Left kidney (tissue), 2 donors: ENCODE measurements around the gene UBA52. TPM values are rescaled to one million over a fixed set of nuclear protein-coding genes. Genes with fewer than 3 reads are reported as not detected.

Source experiments
- DNase-seq: peaks from one replicate; pipeline ENCODE4 v3.0.0-alpha.2; 2013
- polyA plus RNA-seq: library from polyadenylated mRNA; unstranded; fragments of 120-200 nt; gene quantifications from one replicate; pipeline ENCODE4 v1.2.1, GENCODE V29; 2013; ENCODE audit not compliant: insufficient read length

The UBA52 gene
- polyA plus RNA-seq, 1 donor: 717 TPM

DNA sequence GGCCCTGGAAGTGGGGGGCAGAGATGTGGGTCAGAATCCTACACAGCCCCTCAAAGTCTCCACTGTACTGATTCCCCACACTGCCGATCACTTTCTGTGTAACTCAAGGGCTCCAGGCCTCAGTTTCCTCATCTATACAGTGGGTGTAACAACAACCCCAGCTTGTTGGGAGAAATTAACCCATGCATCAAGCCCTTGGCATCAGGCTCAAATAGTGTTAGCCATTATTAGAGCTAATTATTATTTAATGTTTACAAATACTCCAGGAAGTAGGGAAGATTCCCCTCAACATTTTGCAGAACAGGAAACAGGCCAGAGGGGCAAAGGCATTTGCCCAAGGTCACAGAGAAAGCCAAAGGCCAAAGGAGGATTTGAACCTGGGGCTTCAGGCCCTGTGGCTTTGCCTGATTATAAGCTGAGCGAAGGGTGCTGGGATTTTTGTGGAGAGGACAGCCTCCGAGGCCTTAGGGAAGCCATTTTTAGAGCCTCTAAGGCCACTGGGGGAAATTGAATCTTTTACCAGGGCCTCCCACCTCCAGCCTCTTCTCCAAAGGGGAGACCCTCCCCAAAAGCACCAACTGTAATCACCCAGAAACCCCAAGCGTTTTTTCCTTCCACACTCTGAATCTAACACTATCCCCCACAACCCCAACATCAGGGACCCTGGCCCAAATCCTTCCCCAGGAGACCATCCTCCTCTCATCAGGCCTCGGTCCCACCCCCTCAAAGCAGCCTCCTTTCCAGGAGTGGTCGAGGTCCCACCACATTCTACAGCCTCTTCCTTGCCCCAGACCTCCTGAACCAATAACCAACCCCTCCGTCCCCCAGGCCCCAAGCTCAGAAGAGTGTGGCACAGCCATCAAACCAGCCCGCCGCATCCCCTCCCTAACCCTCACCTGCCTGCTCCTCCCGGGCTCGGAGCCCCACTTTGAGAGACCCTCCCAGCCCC lies 29.4 kb upstream of the UBA52 start:
- DNase-seq: no peak

DNA sequence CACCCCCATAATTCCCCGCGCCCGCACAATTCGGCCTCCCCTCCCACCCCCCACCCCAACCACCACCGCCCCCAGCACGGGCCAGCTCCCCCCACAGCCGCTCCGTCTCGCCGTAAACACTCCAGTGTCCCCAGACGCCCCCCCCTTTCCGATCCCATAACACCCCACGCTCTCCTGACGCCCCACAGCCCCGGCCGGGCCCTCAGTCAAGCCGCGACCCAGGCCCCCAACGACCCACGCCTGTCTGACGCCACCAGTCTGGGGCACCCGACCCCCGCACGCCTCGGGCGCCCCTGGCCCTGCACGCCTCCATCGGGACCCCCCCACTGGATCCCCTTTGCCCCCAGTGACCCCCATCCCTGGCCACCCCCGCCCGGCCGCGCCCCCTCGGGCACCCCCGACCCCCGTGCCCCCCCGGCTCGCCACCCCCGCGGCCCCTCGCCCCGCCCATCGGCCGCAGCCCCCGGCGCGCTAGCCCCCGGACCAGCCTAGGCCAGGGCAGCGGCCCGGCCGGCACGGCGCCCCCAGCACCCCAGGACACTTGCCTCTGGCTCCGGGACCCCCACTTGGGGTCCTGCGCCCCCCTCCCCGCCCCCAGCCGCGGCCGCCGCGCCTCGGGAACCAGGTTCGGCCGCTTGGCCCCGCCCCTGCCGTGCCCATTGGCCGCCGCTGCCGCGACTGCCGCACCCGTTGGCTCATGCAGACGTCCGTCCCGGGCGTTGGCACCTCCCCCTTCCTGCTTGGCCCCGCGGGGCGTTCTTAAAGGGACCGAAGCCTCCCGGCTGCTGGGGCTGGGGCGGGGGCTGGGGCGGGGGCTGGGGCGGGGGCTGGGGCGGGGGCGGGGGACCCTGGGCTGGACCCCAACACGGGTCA lies 28.5 kb upstream of the UBA52 start, which contains the start of gene FKBP8:
Gene FKBP8, minus strand, starts transcription at position 633 of the 873 bp plus-strand sequence. CDS start 1,603 bp downstream, outside the sequence.
- peak; percentile 89 for DNase-seq

DNA sequence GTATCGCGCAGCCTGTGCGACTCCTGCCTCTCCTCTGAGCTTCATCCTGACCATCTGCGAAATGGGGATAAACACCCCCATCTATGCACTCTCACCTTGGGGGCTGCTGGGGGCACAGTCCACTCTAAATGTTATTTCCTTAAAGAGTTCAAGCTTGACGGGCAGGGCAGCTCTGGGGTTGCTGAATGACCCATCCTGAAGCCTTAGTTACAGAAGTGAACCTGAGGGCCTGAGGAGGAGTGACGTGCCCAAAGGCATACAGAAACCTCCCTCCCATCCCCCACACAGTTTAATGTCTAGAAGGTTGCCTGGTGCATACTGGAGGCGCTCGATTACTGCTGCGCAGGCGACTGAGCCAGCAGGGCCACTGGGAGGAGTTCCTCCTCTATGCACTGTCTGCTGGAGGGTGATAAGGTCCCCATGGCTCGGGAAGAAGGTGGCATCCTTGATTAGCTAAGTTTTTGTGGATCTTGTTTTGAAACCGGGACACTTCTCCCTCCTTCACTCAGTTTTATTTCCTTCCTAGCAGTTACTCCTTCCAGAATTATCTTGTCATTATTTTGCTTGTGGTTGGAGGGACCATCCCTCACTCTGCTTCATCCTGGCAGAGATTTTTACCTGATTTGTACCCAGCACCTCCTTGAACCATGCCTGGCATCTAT lies 27.7 kb upstream of the UBA52 start:
- no peak for DNase-seq

DNA sequence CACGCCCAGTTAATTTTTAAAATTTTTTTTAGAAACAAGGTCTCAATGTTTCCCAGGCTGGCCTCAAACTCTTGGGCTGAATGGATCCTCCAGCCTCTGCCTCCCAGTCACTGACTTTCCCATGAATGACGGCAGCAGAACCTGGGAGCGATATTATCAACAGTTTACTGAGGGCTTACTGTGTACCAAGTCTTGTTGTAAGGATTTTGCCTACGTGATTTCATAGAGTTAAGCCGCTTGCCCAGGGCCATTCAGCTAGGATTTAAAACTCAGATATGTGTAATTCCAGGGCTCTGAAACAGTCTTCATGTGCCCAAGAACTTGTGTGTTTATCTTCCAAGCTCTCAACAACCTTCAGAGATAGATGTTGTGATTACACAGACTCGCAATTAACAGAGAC lies 20.0 kb upstream of the UBA52 start:
- no peak for DNase-seq

DNA sequence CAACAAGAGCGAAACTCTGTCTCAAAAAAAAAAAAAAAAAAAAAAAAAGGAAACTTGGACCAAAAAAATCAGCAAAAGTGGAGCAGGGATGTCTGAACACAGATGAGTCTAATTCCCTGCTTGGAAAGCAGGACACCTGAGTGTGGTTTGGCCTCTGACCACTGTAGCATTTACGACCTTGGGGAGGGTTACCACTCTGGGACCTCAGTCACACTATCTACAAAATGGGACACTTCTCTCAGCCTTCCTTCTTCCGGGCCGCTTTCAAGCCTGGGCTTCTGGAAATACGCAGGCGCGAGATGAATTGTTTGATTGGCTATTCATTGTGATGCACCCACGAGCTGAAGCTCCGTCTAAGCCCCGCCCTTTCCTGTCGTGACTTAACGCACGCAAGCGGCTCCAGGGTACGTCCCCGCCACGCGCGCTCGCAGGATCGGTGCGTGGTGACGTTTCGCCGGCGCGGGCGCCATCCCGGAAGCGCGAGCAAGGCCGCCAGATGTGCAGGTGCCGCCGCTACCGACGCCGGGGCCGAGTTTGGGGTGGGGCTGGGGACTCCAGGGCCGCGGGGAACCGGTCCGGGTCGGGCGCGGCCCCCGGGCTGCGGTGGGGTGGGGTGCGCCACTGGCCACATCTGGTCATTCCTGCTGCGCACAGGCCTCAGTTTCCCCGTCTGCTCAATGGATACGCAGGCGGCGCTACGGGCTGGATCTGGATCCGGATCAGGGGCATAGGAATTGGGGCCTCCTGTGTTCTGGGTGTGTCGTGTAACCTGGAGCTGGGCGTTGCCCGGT lies 14.1 kb upstream of the UBA52 start, which contains the start of gene KXD1:
Gene KXD1, plus strand, starts transcription at position 460 of the 791 bp plus-strand sequence. CDS start 4,187 bp downstream, outside the sequence.
- peak; percentile 96 for DNase-seq

DNA sequence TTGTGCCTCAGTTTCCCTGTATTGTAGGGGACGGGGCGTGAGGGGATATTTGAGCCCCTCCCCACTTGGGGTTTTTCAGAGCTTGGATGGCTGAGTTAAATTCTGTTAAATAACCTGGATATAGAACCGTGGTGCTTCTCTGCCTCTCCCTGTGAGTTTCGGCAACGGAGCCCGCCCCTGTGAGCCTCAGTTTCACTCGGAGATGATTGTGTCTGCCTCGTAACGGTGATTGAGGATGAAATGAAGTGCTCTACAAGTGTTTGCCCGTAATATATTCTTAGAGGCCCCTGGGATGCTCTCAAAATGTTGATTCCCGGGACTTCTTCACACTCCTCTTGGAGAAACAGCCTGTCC lies 13.5 kb upstream of the UBA52 start:
- DNase-seq: no peak

DNA sequence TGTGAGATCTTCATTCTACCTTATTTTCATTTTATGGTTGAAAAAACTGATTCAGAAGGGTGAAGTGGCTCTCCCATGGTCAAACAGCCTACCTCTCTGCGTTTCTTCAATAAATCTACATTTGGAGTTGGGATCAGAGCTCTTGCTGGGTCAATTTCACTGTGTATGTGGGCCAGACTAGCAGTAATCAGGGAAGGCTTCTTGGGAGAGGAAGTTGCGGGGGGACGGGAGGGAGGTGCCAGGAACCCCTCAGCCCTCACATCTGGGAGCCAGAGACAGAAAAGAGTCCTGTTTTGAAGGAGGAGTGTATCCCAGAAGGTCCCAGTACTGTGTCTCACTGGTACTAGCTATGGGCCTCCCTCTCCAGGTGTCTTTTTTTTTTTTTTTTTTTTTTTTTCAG lies 13.1 kb upstream of the UBA52 start:
- DNase-seq: no peak

DNA sequence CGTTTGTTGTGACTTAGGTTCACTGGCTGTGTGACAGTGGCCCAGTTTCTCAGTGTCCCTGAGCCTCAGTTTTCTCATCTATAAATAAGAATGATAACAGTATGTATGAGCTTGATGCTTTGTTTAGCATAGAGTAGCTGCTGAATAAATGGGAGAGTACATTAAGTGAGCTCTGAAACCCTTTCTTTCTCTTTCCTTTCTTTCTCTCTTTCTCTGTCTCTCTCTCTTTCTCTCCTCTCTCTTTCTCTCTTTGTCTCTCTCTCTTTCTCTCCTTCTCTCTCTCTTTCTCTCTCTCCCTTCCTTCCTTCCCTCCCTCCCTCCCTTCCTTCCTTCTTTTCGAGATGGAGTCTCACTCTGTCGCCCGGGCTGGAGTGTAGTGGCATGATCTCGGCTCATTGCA lies 12.0 kb upstream of the UBA52 start:
- no peak for DNase-seq

DNA sequence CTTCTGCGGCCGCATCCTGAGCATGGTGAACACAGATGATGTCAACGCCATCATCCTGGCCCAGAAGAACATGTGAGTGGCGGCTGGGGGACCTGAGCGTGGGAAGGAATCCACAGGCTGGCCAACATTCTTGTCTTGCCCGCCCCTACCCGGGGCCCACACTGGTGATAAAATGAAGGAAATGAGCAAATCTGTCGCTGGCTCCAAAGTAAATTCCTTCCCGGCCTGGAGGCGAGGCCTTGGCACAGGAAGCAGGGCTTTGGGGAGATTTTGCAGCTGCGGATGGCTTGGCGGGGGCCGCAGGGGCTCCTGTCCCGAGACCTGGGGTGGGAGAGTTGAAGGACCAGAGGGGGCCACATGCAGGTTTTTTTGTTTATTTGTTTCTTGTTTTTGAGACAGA lies 9.6 kb upstream of the UBA52 start:
- no peak for DNase-seq

DNA sequence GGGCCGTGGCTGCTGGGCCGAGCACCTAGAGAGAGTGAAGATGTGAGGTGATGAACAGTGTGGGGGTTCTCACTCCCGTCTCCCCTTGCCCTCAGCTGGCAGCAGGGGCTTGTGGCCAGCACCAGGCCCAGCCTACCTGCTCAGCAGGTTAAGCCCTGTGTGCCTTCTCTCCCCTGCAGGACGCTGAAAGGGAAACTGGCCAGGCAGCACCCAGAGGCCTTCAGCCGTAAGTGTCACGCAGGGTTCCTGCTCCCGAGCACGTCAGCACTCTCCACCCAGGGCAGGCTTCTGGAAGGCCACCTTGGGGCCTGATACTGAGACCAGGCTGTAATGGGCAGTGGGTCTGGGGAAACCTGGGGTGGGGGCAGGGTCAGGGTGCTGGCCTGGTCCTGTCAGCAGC lies 4.7 kb upstream of the UBA52 start:
- DNase-seq: no peak

DNA sequence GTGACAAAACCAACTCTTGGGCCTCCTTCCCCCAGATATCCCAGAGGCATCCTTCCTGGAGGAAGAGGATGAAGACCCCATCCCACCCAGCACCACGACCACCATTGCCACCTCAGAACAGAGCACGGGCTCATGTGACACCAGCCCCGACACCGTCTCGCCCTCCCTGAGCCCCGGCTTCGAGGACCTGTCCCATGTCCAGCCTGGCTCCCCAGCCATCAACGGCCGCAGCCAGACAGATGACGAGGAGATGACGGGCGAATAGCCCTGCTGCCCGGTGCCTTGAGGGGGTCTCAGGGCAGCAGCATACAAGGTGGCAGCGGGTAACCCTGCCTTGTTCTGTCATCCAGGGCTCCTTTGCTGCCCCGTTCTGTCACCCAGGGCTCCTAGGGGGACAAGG lies 3.3 kb upstream of the UBA52 start:
- no peak for DNase-seq

DNA sequence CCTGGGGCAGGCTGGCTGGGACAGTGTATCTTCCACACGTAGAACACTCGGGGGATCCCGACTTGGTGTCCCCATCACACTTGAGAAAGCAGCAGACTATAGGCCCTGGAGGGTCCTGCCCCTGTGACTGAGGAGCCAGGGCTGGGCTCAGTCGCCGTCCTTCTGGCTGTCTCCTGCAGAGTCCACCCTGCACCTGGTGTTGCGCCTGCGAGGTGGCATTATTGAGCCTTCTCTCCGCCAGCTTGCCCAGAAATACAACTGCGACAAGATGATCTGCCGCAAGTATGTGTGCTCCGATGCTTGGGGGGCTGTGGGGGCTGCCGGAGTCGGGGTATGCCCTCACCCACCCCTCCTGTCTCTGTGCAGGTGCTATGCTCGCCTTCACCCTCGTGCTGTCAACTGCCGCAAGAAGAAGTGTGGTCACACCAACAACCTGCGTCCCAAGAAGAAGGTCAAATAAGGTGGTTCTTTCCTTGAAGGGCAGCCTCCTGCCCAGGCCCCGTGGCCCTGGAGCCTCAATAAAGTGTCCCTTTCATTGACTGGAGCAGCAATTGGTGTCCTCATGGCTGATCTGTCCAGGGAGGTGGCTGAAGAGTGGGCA lies 3.1 kb downstream of the UBA52 start:
- DNase-seq: no peak

DNA sequence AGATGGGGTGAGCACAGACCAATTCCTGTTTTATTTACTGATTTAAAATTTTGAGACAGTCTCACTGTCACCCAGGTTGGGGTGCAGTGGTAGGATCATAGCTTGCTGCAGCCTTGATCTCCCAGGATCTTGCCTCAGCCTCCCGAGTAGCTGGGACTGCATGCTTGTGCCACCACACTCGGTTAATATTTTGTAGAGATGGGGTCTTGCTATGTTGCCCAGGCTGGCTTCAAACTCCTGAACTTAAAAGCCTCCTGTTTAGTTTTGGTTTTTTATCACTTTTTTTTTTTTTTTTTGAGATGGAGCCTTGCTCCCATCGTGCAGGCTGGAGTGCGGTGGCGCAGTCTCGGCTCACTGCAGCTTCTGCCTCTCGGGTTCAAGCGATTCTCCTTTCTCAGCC lies 4.7 kb downstream of the UBA52 start:
- no peak for DNase-seq

DNA sequence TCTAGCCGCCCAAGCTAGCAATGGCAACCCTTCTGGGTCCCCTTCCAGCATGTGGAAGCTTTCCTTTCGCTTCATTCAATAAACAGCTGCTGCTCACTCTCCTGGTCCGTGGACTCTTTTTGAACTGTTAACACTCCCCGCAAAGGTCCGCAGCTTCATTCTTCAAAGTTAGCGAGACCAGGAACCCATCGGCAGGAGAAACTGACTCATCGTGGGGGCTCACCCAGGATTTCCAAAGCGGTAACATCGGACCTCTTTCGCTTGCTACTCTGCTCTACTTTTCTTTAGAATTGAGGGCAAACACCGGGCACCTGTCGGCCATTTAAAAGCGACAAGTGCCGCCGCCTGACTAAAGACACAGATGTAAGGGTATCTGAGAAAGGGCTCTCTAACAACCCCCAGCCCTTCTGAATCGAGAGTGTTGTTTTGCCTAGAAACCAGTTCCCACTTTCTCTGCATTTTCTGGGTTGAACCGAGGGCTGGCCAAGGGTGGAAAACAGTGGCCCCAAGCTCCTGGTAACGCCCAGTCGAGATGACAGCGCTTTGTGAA lies 5.8 kb downstream of the UBA52 start:
- DNase-seq: no peak

DNA sequence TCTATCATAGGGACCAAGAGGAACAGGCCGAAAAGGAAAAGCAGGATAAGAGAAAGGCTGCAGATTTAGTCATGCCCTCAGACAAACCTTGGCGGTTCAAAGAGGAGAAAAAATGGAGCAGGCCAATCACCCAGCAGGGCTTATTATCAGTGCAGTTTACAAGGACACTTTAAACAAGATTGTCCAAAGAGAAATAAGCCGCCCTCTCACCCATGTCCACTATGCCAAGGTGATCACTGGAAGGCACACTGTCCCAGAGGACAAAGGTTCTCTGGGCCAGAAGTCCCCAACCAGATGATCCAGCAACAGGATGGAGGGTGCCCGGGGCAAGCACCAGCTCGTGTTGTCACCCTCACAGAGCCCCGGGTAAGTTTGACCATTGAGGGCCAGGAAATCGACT lies 8.7 kb downstream of the UBA52 start:
- no peak for DNase-seq

DNA sequence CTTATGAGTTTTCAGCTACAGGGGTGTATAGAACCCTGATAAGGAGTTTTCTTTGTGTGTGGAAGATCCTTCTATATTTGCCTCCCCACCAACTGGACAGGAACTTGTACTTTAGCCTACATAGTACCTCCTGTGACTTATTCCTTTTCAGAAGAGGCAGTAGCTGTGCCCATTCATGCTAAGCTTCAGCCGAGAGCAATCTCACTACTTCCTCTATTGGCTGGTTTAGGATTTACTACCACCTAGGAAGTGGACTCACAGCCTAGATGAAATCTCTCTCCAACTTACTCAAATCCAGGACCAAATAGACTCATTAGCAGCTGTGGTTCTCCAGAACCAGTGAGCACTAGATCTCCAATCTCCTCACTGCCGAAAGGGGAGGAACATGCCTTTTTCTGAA lies 14.6 kb downstream of the UBA52 start:
- DNase-seq: no peak

DNA sequence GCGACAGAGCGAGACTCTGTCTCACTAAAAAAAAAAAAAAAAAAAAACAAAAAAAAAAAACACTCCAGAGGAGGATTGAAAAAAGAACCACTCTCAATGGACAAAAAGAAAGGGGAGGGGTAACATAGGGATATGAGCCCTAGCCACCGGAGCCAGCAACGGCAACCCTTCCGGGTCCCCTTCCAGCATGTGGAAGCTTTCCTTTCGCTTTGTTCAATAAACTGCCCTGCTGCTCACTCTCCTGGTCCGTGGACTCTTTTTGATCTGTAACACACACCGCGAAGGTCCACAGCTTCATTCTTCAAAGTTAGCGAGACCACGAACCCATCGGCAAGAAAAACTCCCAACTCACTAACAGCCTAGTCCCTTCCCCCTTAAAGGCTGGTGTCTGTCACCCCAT lies 15.9 kb downstream of the UBA52 start:
- no peak for DNase-seq

DNA sequence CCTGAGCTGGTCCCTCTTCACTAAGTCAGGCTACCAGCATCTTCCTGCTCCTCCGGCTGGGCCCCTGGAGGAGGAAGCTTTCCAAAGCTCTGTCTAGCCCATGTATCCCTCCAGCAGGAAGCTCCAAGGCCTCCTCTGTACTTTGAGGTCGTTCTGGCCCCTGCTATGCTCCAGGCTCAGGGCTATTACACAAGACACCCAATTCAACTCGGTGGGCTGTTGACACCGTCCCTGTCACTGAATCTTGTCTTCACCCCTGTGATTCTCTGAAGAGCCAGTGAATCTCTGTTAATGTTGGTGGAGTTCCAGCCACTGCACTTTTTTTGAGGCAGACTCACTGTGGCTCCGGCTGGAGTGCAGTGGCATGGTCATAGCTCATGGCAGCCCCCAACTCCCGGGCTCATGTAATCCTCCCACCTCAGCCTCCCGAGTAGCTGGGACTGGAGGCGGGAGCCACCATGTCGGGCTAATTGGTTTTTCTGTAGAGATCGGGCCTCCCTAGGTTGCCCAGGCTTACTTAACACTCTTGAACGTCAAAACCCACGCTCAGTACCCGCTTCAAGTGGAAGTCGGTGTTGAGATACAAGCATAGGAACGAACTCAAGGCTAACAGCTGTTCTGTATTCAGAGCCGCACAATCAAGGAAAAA lies 16.4 kb downstream of the UBA52 start:
- no peak for DNase-seq

DNA sequence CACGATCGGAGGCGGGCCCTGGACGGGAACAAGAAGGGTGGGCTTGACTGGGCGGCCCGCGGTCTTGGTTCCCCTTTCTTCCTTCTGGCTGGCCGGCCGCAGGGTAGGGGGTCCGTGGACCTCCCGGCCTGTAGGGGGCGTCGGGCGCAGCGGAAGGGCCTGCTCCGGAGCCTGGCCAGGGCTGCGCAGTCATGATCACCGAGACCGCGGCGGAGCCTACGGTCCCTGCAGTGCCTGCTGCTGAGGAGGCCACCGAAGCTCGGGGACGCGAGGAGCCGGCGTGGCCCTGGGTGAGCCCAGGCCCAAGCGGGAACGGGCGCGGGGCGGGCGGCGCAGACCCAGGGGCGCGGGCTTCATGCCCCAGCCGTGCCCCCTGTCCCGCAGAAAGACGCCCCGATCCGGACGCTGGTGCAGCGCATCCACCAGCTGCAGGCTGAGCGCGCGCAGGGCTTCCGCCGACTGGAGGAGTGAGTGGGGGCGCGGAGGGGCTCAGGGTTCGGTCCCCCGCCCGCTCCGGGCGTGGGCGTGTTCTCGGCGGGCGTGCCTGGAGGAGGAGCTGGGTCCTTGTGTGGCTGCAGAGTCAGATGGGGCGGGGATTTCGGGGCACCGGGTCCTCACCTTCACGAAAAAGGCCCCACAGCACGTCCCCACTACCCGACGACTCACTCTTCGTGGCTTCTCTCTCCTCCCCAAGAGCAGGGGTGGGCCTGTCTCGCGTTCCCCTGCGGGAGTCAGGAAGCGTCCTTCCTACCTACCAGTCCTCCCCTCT lies 17.1 kb downstream of the UBA52 start, which contains the start of gene REX1BD:
Gene REX1BD, plus strand, starts transcription at position 188 of the 769 bp plus-strand sequence. Its CDS starts 4 bp downstream, at position 192.
- peak; percentile 84 for DNase-seq
